Heart right ventricle (tissue), 16 donors: ENCODE results near the gene PIK3C3. TPM values are rescaled to one million over a fixed set of nuclear protein-coding genes. Genes with fewer than 3 reads are reported as not detected.

Source experiments
- ATAC-seq, 8 donors: fragments of 200-7000 bp; cut with Tn5 transposase; one replicate each; pipeline ENCODE4 v1.9.1; 2020; ENCODE audit warnings: mild to moderate bottlenecking in 8 of 8, moderate library complexity in 8 of 8, moderate number of reproducible peaks in 1 of 8
- DNase-seq, 2 donors: peaks; one replicate each; pipeline ENCODE4 v3.0.0-alpha.2; 2020
- H3K27ac ChIP-seq, 10 donors: fragments of 200-600 bp; sonication (generic) in 2 of 10; one replicate each; pipeline versions ENCODE4 v1.5.0 to v1.8.0; 2020 to 2022; ENCODE audit warnings: mild to moderate bottlenecking in 3 of 10
- H3K27me3 ChIP-seq, 7 donors: fragments of 200-600 bp; one replicate each; pipeline ENCODE4 v1.8.0; 2021 to 2022; ENCODE audit warnings: mild to moderate bottlenecking in 2 of 7
- H3K36me3 ChIP-seq, 9 donors: fragments of 200-600 bp; sonication (generic) in 1 of 9; one replicate each; pipeline versions ENCODE4 v1.5.0 to v1.8.0; 2020 to 2022; ENCODE audit warnings: mild to moderate bottlenecking in 2 of 9
- H3K4me1 ChIP-seq, 9 donors: fragments of 200-600 bp; sonication (generic) in 1 of 9; one replicate each; pipeline versions ENCODE4 v1.5.0 to v1.8.0; 2020 to 2022; ENCODE audit warnings: mild to moderate bottlenecking in 4 of 9
- H3K4me3 ChIP-seq, 10 donors: fragments of 200-600 bp; sonication (generic) in 2 of 10; one replicate each; pipeline versions ENCODE4 v1.5.0 to v1.8.0; 2020 to 2022; ENCODE audit warnings: mild to moderate bottlenecking in 7 of 10, moderate library complexity in 2 of 10
- H3K9me3 ChIP-seq, 11 donors: fragments of 200-600 bp in 10 of 11; sonication (generic) in 2 of 11; one replicate each; pipeline versions ENCODE4 v1.5.0 to v1.8.0; 2013 to 2022; ENCODE audit warnings: mild to moderate bottlenecking in 2 of 11, control low read depth in 1 of 11, moderate library complexity in 1 of 11
- CTCF ChIP-seq, 9 donors: fragments of 200-600 bp; sonication (generic) in 2 of 9; IDR thresholded peaks; one replicate each; pipeline versions ENCODE4 v1.5.0 to v1.8.0; 2021 to 2022; ENCODE audit warnings: antibody characterized with exemption in 9 of 9, mild to moderate bottlenecking in 5 of 9, moderate library complexity in 1 of 9
- WGBS, 2 donors: extraction: QIAGEN DNeasy Blood & Tissue Kit; methylation state at CpG; one replicate each; pipeline ENCODE4 v1.1.7; 2013; ENCODE audit warnings: inconsistent platforms in 1 of 2; 5-methylcytosine and 5-hydroxymethylcytosine counted together
- intact Hi-C, 10 donors: fragments of 100-400 bp; cut with DNase I; formaldehyde crosslinking; loops; one replicate each; pipeline versions ENCODE4 v1.11.1 to v1.14.2; 2022
- long read RNA-seq, 3 donors: library from polyadenylated mRNA; unstranded; transcript quantifications; one replicate each; pipeline ENCODE4 v2.0.0, GENCODE V29; 2020 to 2021
- polyA plus RNA-seq, 2 donors: library from polyadenylated mRNA; stranded (reverse); fragments of 200-250 nt; gene quantifications; one replicate each; pipeline ENCODE4 v1.2.3, GENCODE V29; 2013
- total RNA-seq, 10 donors: library from RNA; stranded (reverse); fragmentation: NEBNext Ultra II Directional in 3 of 10; extraction: Animal tissue kit (Norgen Biotek cat#: 25700) in 3 of 10; gene quantifications; one replicate each; pipeline versions ENCODE4 v1.2.1 to v1.2.4, GENCODE V29; 2021 to 2023
- donor health status: Arrhythmogenic right ventricular cardiomyopathy.
- donor health status: ischemic (EF 13 %, LVEDD 7.1; RV severe dilation, severe dysfunction).
- donor health status: healthy with polysubstance abuse.
- donor health status: DM: no; HTN: yes; CAD: no.
- donor health status: DM: no; HTN: no; CAD: no.
- donor health status: ischemic (EF 25% LVEDD 6.9; RV normal size, moderate dysfunction).
- donor health status: ischemic (EF 25% LVEDD 5.7; RV mildly dilated, moderate dysfunction).
- donor health status: healthy.
- donor health status: DM: yes; HTN: yes; CAD: no.
- donor health status: Ischemic cardiomyopathy.
- donor health status: ischemic (EF 35%, LVEDD 5.7; RV mildly dilated, moderate dysfunction).
- donor health status: nonischemic (EF 11% LVEDD 7.7; RV severe dilation, severe dysfunction).
- donor health status: DM: yes; HTN: yes; CAD: no.
- donor health status: PGD.
- donor health status: ischemic (EF 29% LVEDD 5.4; RV normal size, mild dysfunction).
- donor health status: nonischemic (EF 23%, LVEDD 6.1; RV moderate dilation, normal function).

PIK3C3 gene
- 10 to 100 TPM; 20.8 to 41.4 (median 33.0) TPM for total RNA-seq
- polyA plus RNA-seq = 10 to 100 TPM; 21.1 to 21.2 TPM
- long read RNA-seq, donor 1, full-length matches to known transcripts = 12 of 21 reads
- long read RNA-seq, donor 1, partial matches to known transcripts = 3 of 21 reads
- long read RNA-seq, donor 1, other reads (novel, unspliced or antisense) = 6 of 21 reads
- long read RNA-seq, donor 2, full-length matches to known transcripts = 20 of 31 reads
- long read RNA-seq, donor 2, partial matches to known transcripts = 2 of 31 reads
- long read RNA-seq, donor 2, other reads (novel, unspliced or antisense) = 9 of 31 reads
- long read RNA-seq, donor 3, full-length matches to known transcripts = 27 of 45 reads
- long read RNA-seq, donor 3, partial matches to known transcripts = 11 of 45 reads
- long read RNA-seq, donor 3, other reads (novel, unspliced or antisense) = 7 of 45 reads

DNA sequence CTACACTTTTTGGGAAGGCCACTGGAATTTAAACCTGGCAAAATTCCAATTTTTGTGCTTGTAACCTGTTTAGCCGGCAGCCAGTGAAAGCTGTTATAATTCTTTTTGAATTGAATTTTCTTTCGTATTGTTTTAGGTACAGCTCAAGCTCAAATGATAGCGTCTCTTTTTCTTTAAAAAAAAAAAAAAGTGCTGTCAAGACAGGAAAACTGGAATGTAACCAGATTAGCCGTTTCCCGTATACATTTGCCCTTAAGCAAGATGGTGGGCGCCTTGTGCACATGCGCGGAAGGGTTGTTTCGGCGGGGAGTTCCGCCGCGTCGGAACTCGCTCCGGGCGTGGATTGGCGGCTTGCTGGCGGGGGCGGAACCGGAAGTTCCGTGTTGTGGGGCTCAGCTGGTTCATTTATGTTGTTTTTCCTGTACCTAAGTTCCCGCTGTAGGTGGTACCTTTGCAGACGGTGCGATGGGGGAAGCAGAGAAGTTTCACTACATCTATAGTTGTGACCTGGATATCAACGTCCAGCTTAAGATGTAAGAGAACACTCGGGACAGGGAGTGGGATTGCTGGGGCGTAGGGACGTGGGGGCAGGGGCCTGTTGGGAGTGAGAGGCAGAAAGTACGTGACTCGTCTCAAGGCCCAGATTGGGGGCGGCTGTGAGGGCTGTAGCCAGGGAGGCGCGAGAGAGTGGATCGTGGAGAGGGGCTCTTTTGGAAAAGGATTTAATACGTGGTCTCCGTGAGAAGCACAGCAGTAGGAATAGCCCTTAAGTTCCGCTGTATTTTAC, at the start of gene PIK3C3:
TSS of gene PIK3C3 (plus strand) at position 408 of the 787 bp plus-strand sequence. CDS start at position 466, 58 bp downstream.
- TF ChIP-seq CTCF (IDR thresholded peaks at IDR 0.05) = no peak
- Histone ChIP-seq H3K4me1 (peaks cover 5 to 33% (median 22%) of the 10 kb centered on the region in 9 donors), H3K9me3 (no peaks in the 10 kb centered on the region), H3K27ac (peak within 1 kb of the TSS; percentile 25 to 90 (median 62)), H3K36me3 (peaks cover 0 to 29% (median 0%) of the 10 kb centered on the region in 9 donors), H3K4me3 (peak within 1 kb of the TSS; percentile 58 to 90 (median 78)), H3K27me3 (no peaks in the 10 kb centered on the region)
- DNase-seq = peak; percentile 98
- peak; percentile 99 to 100 (median 100) for ATAC-seq
- WGBS, 2 donors = 1% methylated on average over 38 of the region's 38 CpGs
- intact Hi-C loops = no loop called here

- ATAC-seq (no peak), DNase-seq (no peak)
- no peaks in the 10 kb centered on the region for H3K9me3 ChIP-seq
- 57 to 73% methylated on average over 1 of the region's 1 CpG for WGBS, 2 donors
- TF ChIP-seq CTCF (IDR thresholded peaks at IDR 0.05) = no peak
- H3K4me1 ChIP-seq = no peaks in the 10 kb centered on the region
- H3K27me3 ChIP-seq = no peaks in the 10 kb centered on the region
- H3K27ac ChIP-seq = no peak overlapping the region
- intact Hi-C loops = no loop called here
- no peaks in the 10 kb centered on the region for H3K36me3 ChIP-seq
- H3K4me3 ChIP-seq = no peak overlapping the region
Observed at GRCh38 chr18:41905786-41906527, 49.1 kb upstream of the PIK3C3 start.

DNA sequence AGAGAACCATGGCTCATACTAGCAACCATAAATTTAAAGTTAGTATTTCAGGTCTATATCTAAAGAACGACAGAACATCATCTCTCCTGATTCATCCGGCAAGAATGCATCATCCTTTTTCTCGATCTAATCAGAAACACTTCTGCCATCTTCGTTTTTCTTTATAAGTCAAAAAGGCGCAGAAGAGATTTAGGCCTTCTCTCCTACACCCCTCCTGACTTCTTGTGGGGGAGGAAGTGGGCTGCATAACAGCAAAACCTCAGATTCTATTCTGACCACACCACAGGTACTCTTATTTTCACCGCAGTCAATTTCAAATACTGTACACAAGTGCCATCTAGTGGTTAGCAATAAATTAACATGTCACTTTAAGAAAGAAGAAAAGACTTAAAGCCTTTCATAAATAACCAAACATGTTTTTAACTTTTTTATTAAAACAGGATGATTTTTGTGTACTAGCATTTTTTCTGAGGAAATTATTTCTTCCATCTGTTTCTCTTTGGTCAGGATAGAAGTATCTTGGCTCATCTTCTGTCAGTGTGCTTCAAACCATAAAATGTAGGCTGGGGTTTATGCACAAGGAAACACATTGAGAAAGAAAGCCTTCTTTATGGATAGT, 48.4 kb upstream of the PIK3C3 start:
- peak; percentile 44 to 75 (median 67) for TF ChIP-seq CTCF (IDR thresholded peaks at IDR 0.05)
- intact Hi-C loops = no loop called here
- Histone ChIP-seq H3K9me3 (no peaks in the 10 kb centered on the region), H3K27ac (no peak overlapping the region), H3K4me3 (no peak overlapping the region), H3K4me1 (no peaks in the 10 kb centered on the region), H3K36me3 (no peaks in the 10 kb centered on the region), H3K27me3 (no peaks in the 10 kb centered on the region)
- no peak for DNase-seq
- no peak for ATAC-seq
- 22 to 32% methylated on average over 6 of the region's 6 CpGs for WGBS, 2 donors
